Dendritic cell treated with granulocyte-macrophage colony-stimulating factor and Interleukin-4, amounts not matched to agents 40 ng/mL and 50 ng/mL, for 4 days (primary cell): ENCODE results near the gene ST14.
A peak's percentile ranks its signal among the peaks of the same experiment; 100 is the strongest.
"Not testable (repeated sequence)": the region's sequence is repeated elsewhere in the genome, so short reads cannot be mapped to it uniquely, and the experiment has no call there.

ENCODE experiments used
- H3K27ac Mint-ChIP-seq: one replicate; pipeline ENCODE4 v1.8.0; 2022; ENCODE audit warnings: mild to moderate bottlenecking, mixed read lengths
- H3K27me3 Mint-ChIP-seq: one replicate; pipeline ENCODE4 v1.8.0; 2022; ENCODE audit warnings: mild to moderate bottlenecking, mixed read lengths
- H3K36me3 Mint-ChIP-seq: one replicate; pipeline ENCODE4 v1.8.0; 2022; ENCODE audit warnings: low read depth, mixed read lengths
- H3K4me1 Mint-ChIP-seq: one replicate; pipeline ENCODE4 v1.8.0; 2022; ENCODE audit warnings: low read depth, mixed read lengths
- H3K4me3 Mint-ChIP-seq: one replicate; pipeline ENCODE4 v1.8.0; 2022; ENCODE audit warnings: mild to moderate bottlenecking, moderate library complexity, mixed read lengths
- H3K9me3 Mint-ChIP-seq: one replicate; pipeline ENCODE4 v1.8.0; 2022; ENCODE audit warnings: mixed read lengths
- intact Hi-C: fragments of 100-400 bp; cut with micrococcal nuclease; formaldehyde crosslinking; loops from one replicate; pipeline ENCODE4 v1.15.0; 2022

ST14 gene

DNA sequence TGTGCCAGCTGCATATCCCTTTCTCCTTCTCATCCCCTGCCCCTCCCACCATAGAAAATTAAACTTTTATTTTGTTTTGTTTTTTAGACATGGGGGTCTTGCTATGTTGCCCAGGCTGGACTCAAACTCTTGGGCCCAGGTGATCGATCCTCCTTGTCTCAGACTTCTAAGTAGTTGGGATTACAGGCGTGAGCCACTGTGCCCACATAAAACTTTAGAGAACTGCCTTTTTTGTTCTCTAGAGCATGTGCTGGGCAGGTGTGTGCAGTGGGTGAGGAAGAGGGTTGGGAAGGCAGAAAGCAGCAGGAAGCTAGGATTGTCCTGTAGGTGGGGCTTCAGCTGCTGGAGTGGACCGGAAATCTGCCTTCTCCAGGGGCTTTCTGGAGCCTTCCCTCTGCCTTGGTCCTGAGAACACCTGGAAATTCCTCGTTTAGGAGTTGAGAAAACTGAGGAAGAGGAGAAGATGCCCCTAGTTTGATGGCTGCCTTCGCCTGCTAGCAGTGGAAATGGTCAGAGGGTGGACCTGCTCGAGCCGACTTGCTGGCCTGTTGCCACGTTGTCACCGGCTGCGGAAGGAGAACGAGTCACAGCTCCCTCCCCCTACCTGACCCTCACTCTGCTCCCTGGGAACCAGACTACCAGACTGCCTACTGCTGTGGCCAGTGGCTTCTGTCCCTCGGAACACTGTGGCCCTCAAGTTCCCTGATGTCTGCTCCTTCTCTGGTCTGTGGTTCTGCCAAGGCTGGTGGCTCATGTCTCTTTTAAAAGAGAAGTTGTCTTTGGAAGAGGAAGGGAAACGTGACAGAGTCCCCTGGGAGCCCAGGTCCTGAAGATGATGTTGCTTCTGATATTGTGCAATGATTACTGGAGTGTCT lies 4.0 kb downstream of the ST14 start:
- H3K4me3 Mint-ChIP-seq = no peak overlapping the region
- H3K9me3 Mint-ChIP-seq = no peaks in the 10 kb centered on the region
- peaks cover 30% of the 10 kb centered on the region for H3K27me3 Mint-ChIP-seq
- intact Hi-C loops = no loop called here
- H3K36me3 Mint-ChIP-seq = no peaks in the 10 kb centered on the region
- peak overlapping the region; percentile 60 for H3K27ac Mint-ChIP-seq
- H3K4me1 Mint-ChIP-seq = peaks cover 64% of the 10 kb centered on the region

DNA sequence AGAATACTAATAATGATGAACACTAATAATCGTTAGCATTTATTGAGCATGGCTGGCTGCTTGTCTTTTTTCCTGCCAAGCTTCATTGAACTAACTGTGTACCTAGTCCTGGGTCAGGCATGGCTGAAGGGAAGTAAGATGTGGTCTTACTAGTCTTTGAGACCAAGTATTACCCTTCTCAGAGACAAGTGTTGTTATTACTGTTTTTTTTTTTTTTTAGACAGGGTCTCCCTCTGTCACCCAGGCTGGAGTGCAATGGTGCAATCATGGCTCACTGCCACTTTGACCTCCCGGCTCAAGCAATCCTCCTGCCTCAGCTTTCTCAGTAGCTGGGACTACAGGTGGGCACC lies 4.6 kb downstream of the ST14 start:
- Mint-ChIP-seq H3K27ac (peak overlapping the region; percentile 60), H3K27me3 (peaks cover 24% of the 10 kb centered on the region), H3K4me1 (peaks cover 58% of the 10 kb centered on the region), H3K4me3 (no peak overlapping the region), H3K36me3 (no peaks in the 10 kb centered on the region), H3K9me3 (no peaks in the 10 kb centered on the region)
- intact Hi-C loops = no loop called here

DNA sequence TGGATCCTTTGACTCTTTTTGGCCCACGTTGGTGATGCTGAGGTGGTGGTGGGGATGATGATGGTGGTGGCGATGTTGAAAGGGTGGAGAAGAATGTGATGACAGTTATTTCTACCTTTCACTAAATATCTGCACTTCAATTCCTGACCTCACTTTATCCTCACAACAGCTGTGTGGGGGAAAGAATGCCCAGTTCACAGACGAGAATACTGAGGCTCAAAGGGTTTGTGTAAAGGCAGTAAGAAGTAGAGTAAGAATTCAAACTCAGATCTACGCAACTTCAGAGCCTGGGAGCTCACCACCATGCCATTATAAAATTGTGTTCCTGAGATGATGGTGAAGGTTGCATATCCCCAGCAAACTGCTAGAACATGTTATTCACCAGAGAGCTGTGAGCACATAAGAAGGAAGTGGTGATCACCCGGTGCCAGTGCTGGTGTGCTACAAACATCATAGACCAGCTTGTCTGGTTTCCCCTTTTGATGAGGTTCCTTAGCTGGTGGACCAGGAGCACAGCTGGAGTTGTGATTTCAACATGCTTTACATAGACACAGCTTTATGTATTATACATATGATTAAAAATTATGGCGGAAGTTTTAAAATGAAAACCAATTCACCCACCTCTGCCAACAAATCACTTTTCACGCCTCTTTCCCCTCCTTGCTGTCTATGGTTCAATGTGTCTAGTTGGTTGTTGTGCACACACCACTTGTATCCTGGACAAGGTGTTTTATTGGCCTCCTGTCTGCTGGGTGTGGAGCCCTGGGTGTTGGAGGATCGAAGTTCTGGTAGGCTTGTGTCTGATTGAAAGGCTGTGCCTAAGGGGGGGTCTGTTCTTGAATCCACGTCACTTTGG lies 6.2 kb downstream of the ST14 start:
- no peak overlapping the region for H3K27ac Mint-ChIP-seq
- no peak overlapping the region for H3K4me3 Mint-ChIP-seq
- H3K4me1 Mint-ChIP-seq = peaks cover 62% of the 10 kb centered on the region
- intact Hi-C loops = loop anchor here (2.0 kb wide), 1 partner anchor 15 kb away; no protein-coding TSS in a partner anchor
- H3K36me3 Mint-ChIP-seq = no peaks in the 10 kb centered on the region
- no peaks in the 10 kb centered on the region for H3K9me3 Mint-ChIP-seq
- H3K27me3 Mint-ChIP-seq = peaks cover 16% of the 10 kb centered on the region

DNA sequence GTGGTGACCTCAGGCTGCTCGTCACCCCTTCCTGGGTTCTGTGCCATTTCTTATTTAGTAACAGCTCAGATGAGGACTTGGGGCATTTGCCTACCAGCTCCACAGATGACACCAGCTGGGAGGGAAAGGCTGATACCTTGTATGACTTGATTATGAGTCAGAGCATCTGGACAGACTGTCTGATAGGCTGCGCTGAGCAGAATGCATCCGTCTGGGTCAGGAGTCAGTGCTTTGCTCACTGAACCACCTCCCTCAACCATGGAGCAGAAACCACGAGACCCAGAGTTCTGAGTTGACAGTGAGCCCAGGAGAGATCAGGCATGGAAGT lies 6.8 kb downstream of the ST14 start:
- Mint-ChIP-seq H3K9me3 (no peaks in the 10 kb centered on the region), H3K4me3 (no peak overlapping the region), H3K36me3 (no peaks in the 10 kb centered on the region), H3K4me1 (peaks cover 62% of the 10 kb centered on the region), H3K27me3 (peaks cover 12% of the 10 kb centered on the region), H3K27ac (no peak overlapping the region)
- intact Hi-C loops = loop anchor here (2.0 kb wide), 1 partner anchor 14 kb away; no protein-coding TSS in a partner anchor

DNA sequence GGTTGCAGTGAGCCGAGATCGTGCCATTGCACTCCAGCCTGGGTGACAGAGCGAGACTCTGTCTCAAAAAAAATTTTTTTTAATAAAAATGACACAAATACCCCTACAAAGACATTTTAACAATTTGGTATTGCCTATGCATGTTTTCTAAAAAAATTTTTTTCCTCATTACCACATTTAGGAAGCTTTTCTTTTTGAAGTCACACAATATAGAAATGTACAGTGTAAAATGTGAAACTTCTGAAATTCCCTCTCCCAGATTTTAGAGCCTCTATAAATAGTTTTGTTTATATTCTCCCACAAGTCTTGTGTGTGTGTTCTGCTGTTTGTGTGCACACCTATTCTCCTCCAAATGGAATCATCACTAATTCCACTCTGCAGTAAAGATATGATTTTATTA lies 7.6 kb downstream of the ST14 start:
- Mint-ChIP-seq H3K27ac (no peak overlapping the region), H3K4me3 (no peak overlapping the region), H3K4me1 (peaks cover 62% of the 10 kb centered on the region), H3K36me3 (no peaks in the 10 kb centered on the region), H3K9me3 (no peaks in the 10 kb centered on the region), H3K27me3 (peaks cover 5% of the 10 kb centered on the region)
- intact Hi-C loops = loop anchor here (2.0 kb wide), 1 partner anchor 14 kb away; no protein-coding TSS in a partner anchor

DNA sequence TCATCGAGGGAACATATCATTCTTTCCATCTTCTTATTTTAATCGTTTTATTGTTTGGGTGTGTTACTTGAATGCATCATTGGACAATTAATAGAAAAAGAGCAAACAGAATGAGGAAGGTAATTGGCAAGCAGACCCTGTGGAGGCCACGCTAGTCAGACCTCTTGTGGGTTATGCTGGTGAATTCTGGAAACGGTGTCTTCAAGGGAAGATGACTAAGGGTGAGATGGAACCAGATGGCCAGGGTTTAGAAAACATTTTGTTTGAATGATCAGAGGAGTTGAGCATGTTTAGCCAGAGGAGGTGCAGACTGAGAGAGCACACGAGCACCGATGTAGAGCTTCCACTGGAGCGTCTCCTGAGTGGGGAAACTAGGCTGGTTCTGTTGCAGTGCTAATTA lies 8.5 kb downstream of the ST14 start:
- peaks cover 53% of the 10 kb centered on the region for H3K4me1 Mint-ChIP-seq
- intact Hi-C loops = no loop called here
- H3K27ac Mint-ChIP-seq = no peak overlapping the region
- H3K27me3 Mint-ChIP-seq = peaks cover 5% of the 10 kb centered on the region
- no peaks in the 10 kb centered on the region for H3K36me3 Mint-ChIP-seq
- no peaks in the 10 kb centered on the region for H3K9me3 Mint-ChIP-seq
- no peak overlapping the region for H3K4me3 Mint-ChIP-seq

DNA sequence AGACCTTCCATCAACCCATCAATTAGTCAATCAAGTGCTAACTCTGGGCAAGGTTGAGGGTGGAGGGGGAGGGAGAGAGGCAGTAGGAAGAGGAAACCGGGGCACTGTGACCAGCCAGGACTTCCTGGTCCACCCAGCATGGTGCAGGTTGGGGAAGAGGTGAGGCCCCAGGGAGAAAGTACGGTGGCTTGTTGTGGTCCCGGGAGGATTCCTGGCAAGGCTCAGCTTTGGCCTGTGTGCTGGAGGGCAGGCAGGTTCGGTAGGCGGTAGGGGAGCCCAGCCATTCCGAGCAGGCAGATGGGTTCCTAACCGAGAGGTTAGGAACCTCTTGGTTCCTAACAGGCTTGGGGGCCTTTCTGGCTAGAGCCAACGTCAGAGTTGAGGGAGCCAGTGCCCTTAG lies 10.8 kb downstream of the ST14 start:
- H3K4me3 Mint-ChIP-seq = no peak overlapping the region
- intact Hi-C loops = no loop called here
- H3K27me3 Mint-ChIP-seq = peaks cover 6% of the 10 kb centered on the region
- H3K27ac Mint-ChIP-seq = no peak overlapping the region
- H3K36me3 Mint-ChIP-seq = peaks cover 8% of the 10 kb centered on the region
- H3K9me3 Mint-ChIP-seq = peaks cover 11% of the 10 kb centered on the region
- peaks cover 41% of the 10 kb centered on the region for H3K4me1 Mint-ChIP-seq

DNA sequence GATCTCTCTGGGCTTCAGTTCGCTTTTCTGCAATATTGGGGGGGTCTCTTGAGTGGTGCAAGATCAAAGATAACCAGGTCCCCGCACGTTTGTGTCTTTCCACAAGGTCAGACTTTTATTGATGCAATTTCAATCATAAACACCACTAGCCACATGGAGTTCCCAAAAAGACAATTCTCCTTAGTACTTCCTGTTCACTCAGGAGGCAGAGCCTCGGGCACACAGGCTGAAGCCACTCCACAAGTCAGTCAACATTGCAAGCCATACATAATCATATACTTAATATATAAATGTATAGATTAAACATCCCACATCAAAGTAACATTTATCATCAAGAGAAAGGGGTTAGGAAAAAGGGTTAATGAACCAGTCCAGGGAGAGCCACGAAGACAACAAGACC lies 12.0 kb downstream of the ST14 start:
- Mint-ChIP-seq H3K27me3 (peaks cover 6% of the 10 kb centered on the region), H3K36me3 (peaks cover 8% of the 10 kb centered on the region), H3K9me3 (peaks cover 14% of the 10 kb centered on the region), H3K4me1 (peaks cover 34% of the 10 kb centered on the region), H3K27ac (no peak overlapping the region), H3K4me3 (no peak overlapping the region)
- intact Hi-C loops = no loop called here

DNA sequence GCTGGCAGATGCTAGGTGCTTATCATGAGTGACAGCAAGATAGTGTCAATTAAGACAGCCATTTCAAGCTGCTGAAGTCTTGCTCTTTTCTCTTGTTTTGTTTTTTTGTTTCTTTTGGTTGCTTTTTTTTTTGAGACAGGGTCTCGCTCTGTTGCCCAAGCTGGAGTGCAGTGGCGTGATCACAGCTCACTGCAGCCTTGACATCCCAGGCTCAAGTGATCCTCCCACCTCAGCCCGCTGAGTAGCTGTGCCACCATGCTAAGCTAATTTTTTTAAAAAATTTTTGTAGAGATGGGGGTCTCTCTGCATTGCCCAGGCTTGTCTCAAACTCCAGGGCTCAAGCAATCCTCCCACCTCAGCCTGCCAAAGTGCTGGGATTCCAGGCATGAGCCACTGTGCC lies 12.4 kb downstream of the ST14 start:
- H3K36me3 Mint-ChIP-seq, H3K27me3 Mint-ChIP-seq, intact Hi-C loops, H3K27ac Mint-ChIP-seq, H3K4me3 Mint-ChIP-seq: not testable (repeated sequence)
- H3K4me1 Mint-ChIP-seq = peaks cover 32% of the 10 kb centered on the region
- peaks cover 14% of the 10 kb centered on the region for H3K9me3 Mint-ChIP-seq

DNA sequence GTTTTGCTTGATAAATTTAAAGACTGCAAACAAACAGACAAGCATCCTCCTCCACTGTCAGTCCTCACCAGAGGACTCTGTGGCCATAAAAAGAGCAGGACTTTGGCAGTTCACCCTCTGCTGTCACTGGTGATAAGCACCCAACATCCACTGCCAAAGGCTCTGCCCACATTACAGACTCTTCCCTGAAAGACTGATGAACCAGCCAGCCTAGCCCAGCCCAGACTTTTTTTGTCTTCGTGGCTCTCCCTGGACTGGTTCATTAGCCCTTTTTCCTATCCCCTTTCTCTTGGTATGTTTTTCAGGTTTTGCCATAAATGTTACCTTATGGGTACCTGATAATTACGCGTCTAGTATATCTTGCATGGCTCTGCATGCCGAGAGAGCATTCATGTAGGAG lies 15.1 kb downstream of the ST14 start:
- intact Hi-C loops = no loop called here
- Mint-ChIP-seq H3K27me3 (peaks cover 1% of the 10 kb centered on the region), H3K4me1 (peaks cover 42% of the 10 kb centered on the region)

DNA sequence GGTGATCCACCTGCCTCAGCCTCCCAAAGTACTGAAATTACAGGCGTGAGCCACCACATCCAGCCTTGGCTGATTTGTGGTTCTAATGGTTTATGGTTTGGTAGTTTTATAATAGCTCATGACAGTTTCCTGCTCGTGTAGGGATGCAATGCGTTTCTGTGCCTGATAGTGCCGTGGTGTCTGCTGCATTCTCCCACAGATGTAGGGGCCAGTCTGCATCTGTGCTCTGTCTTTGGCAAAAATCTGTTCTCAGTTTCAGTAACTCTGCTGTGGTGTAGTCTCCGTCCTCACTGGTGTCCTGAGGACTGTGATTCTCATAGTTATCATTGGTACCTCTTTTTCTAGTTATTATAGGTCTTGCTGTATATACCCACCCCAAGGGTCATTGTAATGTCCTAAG lies 16.3 kb downstream of the ST14 start:
- H3K36me3 Mint-ChIP-seq = peaks cover 8% of the 10 kb centered on the region
- H3K4me1 Mint-ChIP-seq = peaks cover 42% of the 10 kb centered on the region
- no peak overlapping the region for H3K27ac Mint-ChIP-seq
- H3K27me3 Mint-ChIP-seq = peaks cover 1% of the 10 kb centered on the region
- intact Hi-C loops = no loop called here
- H3K4me3 Mint-ChIP-seq = no peak overlapping the region
- H3K9me3 Mint-ChIP-seq = peaks cover 14% of the 10 kb centered on the region

More for the DNA sequence above, 15.1 kb downstream of the ST14 start:
- Mint-ChIP-seq H3K4me3 (no peak overlapping the region), H3K27ac (no peak overlapping the region), H3K36me3 (peaks cover 8% of the 10 kb centered on the region), H3K9me3 (peaks cover 14% of the 10 kb centered on the region)

DNA sequence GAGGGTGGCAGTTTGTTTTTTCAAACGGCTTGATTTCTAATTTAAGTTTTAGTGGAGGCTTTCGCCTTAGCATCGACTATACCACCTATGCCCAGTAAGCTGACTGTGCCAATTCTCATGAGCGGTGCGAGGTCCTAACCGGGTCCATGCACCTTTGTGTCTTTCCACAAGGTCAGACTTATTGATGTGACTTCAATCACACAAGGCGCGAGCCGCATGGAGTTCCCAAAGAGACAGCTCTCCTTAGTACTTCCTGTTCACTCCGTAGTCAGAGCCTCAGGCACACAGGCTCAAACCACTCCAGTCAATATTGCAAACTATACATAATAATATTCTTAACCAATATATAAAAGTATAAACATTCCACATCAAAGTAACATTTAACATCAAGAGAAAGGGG lies 18.2 kb downstream of the ST14 start:
- Mint-ChIP-seq H3K36me3 (peaks cover 8% of the 10 kb centered on the region), H3K4me3 (no peak overlapping the region), H3K4me1 (peaks cover 46% of the 10 kb centered on the region), H3K27me3 (peaks cover 1% of the 10 kb centered on the region), H3K9me3 (peaks cover 14% of the 10 kb centered on the region), H3K27ac (no peak overlapping the region)
- intact Hi-C loops = no loop called here

DNA sequence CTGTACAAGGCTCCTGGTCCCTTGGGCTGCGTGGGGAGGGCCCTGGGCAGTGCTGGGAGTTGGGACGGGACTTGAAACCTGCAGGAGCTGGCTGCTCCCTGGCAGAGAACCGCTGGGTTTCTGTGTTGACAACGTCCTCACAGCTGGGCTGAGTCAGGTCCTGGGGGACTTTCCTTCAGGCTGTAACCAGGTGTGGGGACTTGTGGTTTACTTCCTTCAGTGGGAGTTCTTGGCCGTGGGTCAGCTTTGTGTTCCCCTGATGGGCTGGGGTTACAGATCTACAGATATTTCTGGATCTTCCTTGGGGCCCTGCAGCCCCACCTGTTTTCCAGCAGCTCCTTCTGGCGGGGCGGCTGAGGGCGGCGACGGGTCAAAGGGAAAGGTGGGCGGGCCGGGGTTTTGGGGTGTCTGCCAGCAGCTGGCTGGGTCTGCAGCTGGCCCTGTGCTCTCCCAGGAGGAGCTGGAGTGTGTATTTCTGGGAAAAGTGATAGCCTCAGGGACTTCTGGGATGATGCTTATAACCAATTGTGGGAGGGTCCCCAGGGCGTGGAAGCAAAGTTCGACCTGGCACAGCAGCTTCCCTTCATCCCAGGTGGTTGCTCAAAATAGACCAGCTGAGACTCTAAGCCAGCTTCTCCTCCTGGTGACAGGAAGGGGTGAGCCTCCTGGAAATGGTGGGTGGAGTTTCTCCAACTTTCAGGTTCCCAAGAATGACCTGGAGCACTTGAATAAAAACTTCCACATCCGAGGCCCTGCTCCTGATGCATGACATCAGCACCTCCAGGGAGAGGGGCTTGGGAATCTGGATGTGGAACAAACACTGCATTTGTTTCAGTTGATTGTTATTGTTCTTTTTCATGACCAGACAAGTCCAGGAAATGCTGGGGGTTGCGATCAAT lies 19.1 kb downstream of the ST14 start:
- no peak overlapping the region for H3K4me3 Mint-ChIP-seq
- intact Hi-C loops = no loop called here
- no peaks in the 10 kb centered on the region for H3K27me3 Mint-ChIP-seq
- peaks cover 8% of the 10 kb centered on the region for H3K36me3 Mint-ChIP-seq
- H3K27ac Mint-ChIP-seq = peak overlapping the region; percentile 91
- H3K4me1 Mint-ChIP-seq = peaks cover 46% of the 10 kb centered on the region
- peaks cover 14% of the 10 kb centered on the region for H3K9me3 Mint-ChIP-seq
